K562 (cell line): ENCODE results near the gene HOXB1. TPM values are rescaled to one million over a fixed set of nuclear protein-coding genes. Genes with fewer than 3 reads are reported as not detected.

Experiments used
- CHD1 ChIP-seq: fragments of 200-600 bp; sonication (generic); IDR thresholded peaks from one replicate; pipeline ENCODE4 v1.6.1; 2012; ENCODE audit warnings: mild to moderate bottlenecking, moderate library complexity, low read length, inconsistent platforms
- EP400 ChIP-seq: fragments of 450-650 bp; IDR thresholded peaks from 2 replicates; pipeline ENCODE4 v1.6.1; 2017; ENCODE audit warnings: antibody characterized with exemption, mild to moderate bottlenecking, moderate library complexity
- GTF2B ChIP-seq: IDR thresholded peaks from 2 replicates; pipeline ENCODE4 v1.6.1; 2011; ENCODE audit not compliant: insufficient read length; ENCODE audit errors: extremely low read depth
- HMGN3 ChIP-seq: IDR thresholded peaks from 2 replicates; pipeline ENCODE4 v1.6.1; 2011; ENCODE audit warnings: borderline replicate concordance, low read depth, mild to moderate bottlenecking, mixed read lengths, low read length; ENCODE audit not compliant: insufficient read length; ENCODE audit errors: extremely low read depth
- MEIS2 ChIP-seq: fragments of 450-650 bp; IDR thresholded peaks from 2 replicates; pipeline ENCODE4 v1.6.1; 2014; ENCODE audit warnings: mild to moderate bottlenecking; ENCODE audit not compliant: partially characterized antibody
- NCOA4 ChIP-seq: fragments of 450-650 bp; IDR thresholded peaks from 2 replicates; pipeline ENCODE4 v1.6.1; 2018; ENCODE audit warnings: mild to moderate bottlenecking; ENCODE audit not compliant: partially characterized antibody
- NCOR1 ChIP-seq: fragments of 450-650 bp; IDR thresholded peaks from 2 replicates; pipeline ENCODE4 v1.6.1; 2016; ENCODE audit warnings: mild to moderate bottlenecking, moderate library complexity
- NFIC ChIP-seq: fragments of 450-650 bp; IDR thresholded peaks from 2 replicates; pipeline ENCODE4 v1.6.1; 2017; ENCODE audit warnings: mild to moderate bottlenecking, inconsistent platforms
- PHF8 ChIP-seq: fragments of 200-600 bp; sonication (generic); IDR thresholded peaks from 2 replicates; pipeline ENCODE4 v1.6.1; 2012; ENCODE audit warnings: mixed run types, mild to moderate bottlenecking, inconsistent platforms, low read length, moderate library complexity, borderline replicate concordance
- SMAD4 ChIP-seq: fragments of 250-450 bp; sonication (Bioruptor Pico); conservative IDR thresholded peaks from 2 replicates; pipeline ENCODE4 v1.8.0; 2021; ENCODE audit warnings: inconsistent platforms, mild to moderate bottlenecking, moderate library complexity
- TEAD4 ChIP-seq, 2 experiments: sonication (generic) in 1 of 2; formaldehyde crosslinking in 1 of 2; IDR thresholded peaks; 2 replicates each; pipeline versions ENCODE4 v1.6.1 to v1.8.0; 2012 to 2022; ENCODE audit warnings: borderline replicate concordance in 1 of 2, inconsistent platforms in 1 of 2, low read length in 1 of 2, mild to moderate bottlenecking in 1 of 2, missing genetic modification reagents in 1 of 2
- TFAP4 ChIP-seq: sonication (generic); formaldehyde crosslinking; IDR thresholded peaks from 2 replicates; pipeline ENCODE4 v1.8.0; 2022; ENCODE audit warnings: missing genetic modification reagents, mild to moderate bottlenecking, moderate library complexity, borderline replicate concordance
- XRCC5 ChIP-seq: fragments of 200-400 bp; formaldehyde crosslinking; IDR thresholded peaks from 2 replicates; pipeline ENCODE4 v1.6.1; 2017; ENCODE audit warnings: low read depth, mild to moderate bottlenecking, low read length
- ZFX ChIP-seq: sonication (generic); formaldehyde crosslinking; IDR thresholded peaks from 2 replicates; pipeline ENCODE4 v1.8.0; 2022; ENCODE audit warnings: mild to moderate bottlenecking, missing genetic modification reagents, moderate library complexity
- ZNF184 ChIP-seq: sonication (generic); formaldehyde crosslinking; IDR thresholded peaks from 2 replicates; pipeline ENCODE4 v1.5.0; 2020; ENCODE audit warnings: missing genetic modification reagents
- polyA plus RNA-seq, 8 experiments: library from polyadenylated mRNA; depleted of rRNA in 4 of 8; stranded (reverse) in 5 of 8; unstranded in 3 of 8; fragments of >200 nt; fragmentation: Nextera tagmentation in 2 of 8; fragmentation: Illumina TruSeq in 1 of 8; extraction: Ambion mirVana in 2 of 8; extraction: Trizol in 1 of 8; gene quantifications; 2 replicates each; pipeline versions ENCODE4 v1.2.1 to v1.2.3, GENCODE V29; 2011 to 2014; ENCODE audit warnings: inconsistent platforms in 1 of 8, missing spikeins in 1 of 8
- total RNA-seq, 7 experiments: library from RNA; depleted of rRNA in 6 of 7; stranded (reverse); fragments of >200 nt in 6 of 7; fragmentation: Illumina TruSeq in 2 of 7; extraction: Trizol in 2 of 7; gene quantifications; 2 replicates each; pipeline versions ENCODE4 v1.2.1 to v1.2.3, GENCODE V29; 2011 to 2021; ENCODE audit warnings: low replicate concordance in 1 of 7
- TF ChIP-seq, protein P1 (sequence below): fragments of 450-650 bp; IDR thresholded peaks from 2 replicates; pipeline ENCODE4 v1.6.1; 2016
- TF ChIP-seq, protein P2 (sequence below): sonication (generic); formaldehyde crosslinking; IDR thresholded peaks from 2 replicates; pipeline ENCODE4 v1.8.0; 2022; ENCODE audit warnings: mild to moderate bottlenecking, missing genetic modification reagents

HOXB1 gene
- total and polyA plus RNA-seq, 9 of the 15 experiments (the other 6 are each of a cell fraction or from before 2014, with no cell fraction given), result 0.04 TPM; not detected in 8

DNA sequence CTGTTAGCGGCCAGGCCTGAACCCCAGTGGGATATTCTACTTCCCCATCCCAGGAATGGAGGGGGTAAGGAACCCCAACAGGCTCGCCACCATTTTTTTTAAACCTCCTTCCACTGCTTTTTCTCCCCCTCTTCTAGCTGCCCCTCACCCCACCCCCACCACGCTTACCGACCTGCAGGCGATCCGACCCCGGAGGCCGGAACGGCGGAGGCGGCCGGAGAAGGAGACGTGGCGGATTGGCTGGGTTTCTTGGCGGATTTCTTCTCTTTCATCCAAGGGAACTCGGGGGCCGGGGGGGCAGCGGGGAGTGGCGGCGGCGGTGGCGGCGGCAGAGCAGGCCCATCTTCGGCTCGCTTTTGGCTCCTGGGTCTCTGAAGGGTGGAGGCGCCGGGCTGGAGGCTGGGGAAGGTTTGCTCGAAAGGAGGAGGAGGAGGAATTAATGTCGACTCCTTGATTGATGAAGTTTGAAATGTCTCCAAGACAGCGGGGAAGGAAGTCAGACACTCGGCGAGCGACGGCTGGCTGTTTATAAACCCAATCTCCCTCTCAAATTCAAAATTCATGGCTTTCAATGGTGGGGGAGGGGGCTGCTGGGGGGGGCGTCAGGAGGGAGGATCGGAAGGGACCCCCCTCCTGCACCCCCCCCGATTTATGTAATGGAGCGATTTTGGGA lies 13.7 kb upstream of the HOXB1 start (continued):
- TF ChIP-seq XRCC5 (0 out of 2 replicates have a peak, but pooled peaks have one; percentile 28), HMGN3 (no peak), CHD1 (peak; percentile 70), NFIC (peak; percentile 49), TFAP4 (CRISPR knock-in tag) (peak; percentile 46; the same call in 1 of the 2 replicates), ZFX (CRISPR knock-in tag) (peak; percentile 28; the same call in 1 of the 2 replicates), GTF2B (peak; percentile 6), TEAD4 (IDR thresholded peaks at IDR 0.05; ENCODE audit: low read length) (peak; percentile 8; the same call in 1 of the 2 replicates), TEAD4 (CRISPR knock-in tag; IDR thresholded peaks at IDR 0.05; ENCODE audit: borderline replicate concordance) (no peak), ZNF184 (CRISPR knock-in tag) (no peak), MEIS2 (peak; percentile 88), PHF8 (0 out of 2 replicates have a peak, but pooled peaks have one; percentile 8), SMAD4 (CRISPR knock-in tag) (0 out of 2 replicates have a peak, but pooled peaks have one; percentile 4), EP400 (peak; percentile 53; the same call in 1 of the 2 replicates), NCOR1 (peak; percentile 22; the same call in 1 of the 2 replicates), NCOA4 (no peak)
- TF ChIP-seq, protein P1, sequence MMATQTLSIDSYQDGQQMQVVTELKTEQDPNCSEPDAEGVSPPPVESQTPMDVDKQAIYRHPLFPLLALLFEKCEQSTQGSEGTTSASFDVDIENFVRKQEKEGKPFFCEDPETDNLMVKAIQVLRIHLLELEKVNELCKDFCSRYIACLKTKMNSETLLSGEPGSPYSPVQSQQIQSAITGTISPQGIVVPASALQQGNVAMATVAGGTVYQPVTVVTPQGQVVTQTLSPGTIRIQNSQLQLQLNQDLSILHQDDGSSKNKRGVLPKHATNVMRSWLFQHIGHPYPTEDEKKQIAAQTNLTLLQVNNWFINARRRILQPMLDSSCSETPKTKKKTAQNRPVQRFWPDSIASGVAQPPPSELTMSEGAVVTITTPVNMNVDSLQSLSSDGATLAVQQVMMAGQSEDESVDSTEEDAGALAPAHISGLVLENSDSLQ, result peak; percentile 71; the same call in 1 of the 2 replicates
- TF ChIP-seq, protein P2, sequence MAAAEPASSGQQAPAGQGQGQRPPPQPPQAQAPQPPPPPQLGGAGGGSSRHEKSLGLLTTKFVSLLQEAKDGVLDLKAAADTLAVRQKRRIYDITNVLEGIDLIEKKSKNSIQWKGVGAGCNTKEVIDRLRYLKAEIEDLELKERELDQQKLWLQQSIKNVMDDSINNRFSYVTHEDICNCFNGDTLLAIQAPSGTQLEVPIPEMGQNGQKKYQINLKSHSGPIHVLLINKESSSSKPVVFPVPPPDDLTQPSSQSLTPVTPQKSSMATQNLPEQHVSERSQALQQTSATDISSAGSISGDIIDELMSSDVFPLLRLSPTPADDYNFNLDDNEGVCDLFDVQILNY (CRISPR knock-in tag), result no peak
